Measurements from ENCODE around the gene PPOX. TPM values are rescaled to one million over a fixed set of nuclear protein-coding genes. Genes with fewer than 3 reads are reported as not detected.

Gene PPOX
- total RNA-seq, 1 experiment from 2014 or later = 24.2 TPM

DNA sequence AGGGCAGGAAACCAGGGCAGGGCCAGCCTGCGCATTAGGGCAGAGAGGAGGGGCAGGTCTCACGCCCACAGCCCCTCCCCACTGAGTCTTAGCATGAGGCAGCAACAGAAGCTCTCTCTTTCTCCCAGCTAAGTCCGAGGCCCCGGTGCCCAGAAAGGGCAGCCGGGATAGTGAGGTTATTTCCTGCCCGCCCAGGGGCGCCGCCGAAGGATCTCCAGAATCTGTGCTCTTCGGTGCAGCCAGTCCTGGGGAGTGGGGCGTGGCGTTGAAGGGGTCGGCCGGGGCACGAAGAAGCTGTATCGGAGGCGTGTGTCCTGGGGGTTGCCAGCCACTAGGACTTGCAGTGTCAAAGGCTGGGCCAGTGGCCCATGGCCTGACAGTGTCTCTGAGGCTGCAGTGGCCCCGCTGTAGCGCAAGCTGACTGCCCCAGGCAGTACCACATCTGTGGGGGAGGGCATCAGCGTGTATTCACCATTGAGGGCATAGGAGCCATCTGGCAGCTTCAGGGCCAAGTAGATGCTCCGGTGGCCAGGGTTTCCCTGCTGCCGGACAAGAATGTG is 24.8 kb downstream of the PPOX start:
- Histone ChIP-seq H3K27ac (ENCODE audit: low read depth, low read length) (no peak overlapping the region), H2AFZ (ENCODE audit: low read depth, low read length, poor library complexity, severe bottlenecking) (no peak overlapping the region), H3K9me2 (ENCODE audit: insufficient read depth) (no peaks in the 10 kb centered on the region), H3K4me3 (replicated peaks in 1 of 2; ENCODE audit: low read depth in 1 of 2, low read length in 2 of 2) (no peak overlapping the region), H3K36me3 (ENCODE audit: control insufficient read depth in 1 of 2, insufficient read depth in 2 of 2, low read length in 2 of 2) (no peaks in the 10 kb centered on the region), H4K20me1 (ENCODE audit: insufficient read depth) (no peaks in the 10 kb centered on the region), H3K27me3 (ENCODE audit: insufficient read depth, low read length) (no peaks in the 10 kb centered on the region), H3K9me3 (ENCODE audit: control insufficient read depth in 1 of 2, insufficient read depth in 1 of 2, low read depth in 1 of 2, low read length in 2 of 2) (no peaks in the 10 kb centered on the region), H3K9ac (ENCODE audit: low read length) (no peak overlapping the region), H3K79me2 (ENCODE audit: insufficient read depth, low read length) (no peaks in the 10 kb centered on the region), H3K4me1 (ENCODE audit: control insufficient read depth in 1 of 2, insufficient read depth in 2 of 2, low read length in 2 of 2) (peaks cover 0 to 5% of the 10 kb centered on the region in 2 experiments; a peak in 1 of 4 replicates), H3K4me2 (ENCODE audit: low read length) (no peak overlapping the region)
- ATAC-seq (no peak), DNase-seq (ENCODE audit: low read depth, low spot score) (no peak)
- ChIA-PET POLR2A (no interaction called here), RAD21 (ENCODE audit: low non-redundant PET in 1 of 2, low total read pairs in 2 of 2, uncharacterized antibody in 2 of 2, unreplicated experiment in 2 of 2) (no interaction called here), CTCF (interaction anchor here (1.2 to 1.6 kb wide), 2 partner anchors 11 to 191 kb away, joined by 5 to 6 read pairs; partner anchors contain the start of gene NDUFS2)
- no peak for TF ChIP-seq SP1 (IDR thresholded peaks at IDR 0.05; ENCODE audit: low read depth)
- no peak for TF ChIP-seq YY1 (IDR thresholded peaks at IDR 0.05; ENCODE audit: extremely low read depth, insufficient replicate concordance, low read depth, low read length)
- TF ChIP-seq FOSL1 (IDR thresholded peaks at IDR 0.05; ENCODE audit: low read depth) = no peak
- no peak for TF ChIP-seq ELF1 (IDR thresholded peaks at IDR 0.05; ENCODE audit: borderline replicate concordance, low read depth)
- TF ChIP-seq, protein P1, sequence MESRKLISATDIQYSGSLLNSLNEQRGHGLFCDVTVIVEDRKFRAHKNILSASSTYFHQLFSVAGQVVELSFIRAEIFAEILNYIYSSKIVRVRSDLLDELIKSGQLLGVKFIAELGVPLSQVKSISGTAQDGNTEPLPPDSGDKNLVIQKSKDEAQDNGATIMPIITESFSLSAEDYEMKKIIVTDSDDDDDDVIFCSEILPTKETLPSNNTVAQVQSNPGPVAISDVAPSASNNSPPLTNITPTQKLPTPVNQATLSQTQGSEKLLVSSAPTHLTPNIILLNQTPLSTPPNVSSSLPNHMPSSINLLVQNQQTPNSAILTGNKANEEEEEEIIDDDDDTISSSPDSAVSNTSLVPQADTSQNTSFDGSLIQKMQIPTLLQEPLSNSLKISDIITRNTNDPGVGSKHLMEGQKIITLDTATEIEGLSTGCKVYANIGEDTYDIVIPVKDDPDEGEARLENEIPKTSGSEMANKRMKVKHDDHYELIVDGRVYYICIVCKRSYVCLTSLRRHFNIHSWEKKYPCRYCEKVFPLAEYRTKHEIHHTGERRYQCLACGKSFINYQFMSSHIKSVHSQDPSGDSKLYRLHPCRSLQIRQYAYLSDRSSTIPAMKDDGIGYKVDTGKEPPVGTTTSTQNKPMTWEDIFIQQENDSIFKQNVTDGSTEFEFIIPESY (IDR thresholded peaks at IDR 0.05; ENCODE audit: extremely low read depth, insufficient replicate concordance, low read length) = no peak
- no peak for TF ChIP-seq ZNF274 (IDR thresholded peaks at IDR 0.05; ENCODE audit: low read depth, low read length)
- no peak for TF ChIP-seq SRF (IDR thresholded peaks at IDR 0.05; ENCODE audit: low read depth)
- no TSS peak for BruUV-seq (replicated peaks)
- intact Hi-C loops (cut with micrococcal nuclease) = no loop called here

DNA sequence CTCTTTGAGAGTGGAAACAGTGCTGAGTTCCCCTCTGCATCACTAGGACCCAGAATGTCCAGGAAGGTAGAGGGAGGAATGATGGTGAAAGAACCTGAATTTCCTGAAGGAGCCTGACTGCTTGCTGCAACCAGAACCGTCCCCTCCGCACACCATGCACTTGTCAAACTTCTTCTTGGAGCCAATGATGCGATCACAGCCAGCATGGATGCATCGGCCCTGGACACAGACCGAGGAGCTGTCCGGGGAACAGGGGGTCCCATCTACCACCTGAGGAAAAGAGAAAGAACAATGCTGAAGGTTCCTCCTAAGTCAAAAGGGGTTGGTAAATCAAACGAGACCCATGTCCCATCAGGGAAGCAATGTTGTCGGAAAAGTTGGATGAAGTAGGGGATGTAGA is 25.7 kb downstream of the PPOX start:
- ChIA-PET RAD21 (ENCODE audit: low non-redundant PET in 1 of 2, low total read pairs in 2 of 2, uncharacterized antibody in 2 of 2, unreplicated experiment in 2 of 2) (no interaction called here), POLR2A (no interaction called here), CTCF (interaction anchor here (0.8 to 1.6 kb wide), 3 partner anchors 10 to 190 kb away, joined by 3 to 6 read pairs (median 3); partner anchors contain the start of gene NDUFS2)
- Histone ChIP-seq H3K79me2 (ENCODE audit: insufficient read depth, low read length) (no peaks in the 10 kb centered on the region), H3K9ac (ENCODE audit: low read length) (no peak overlapping the region), H2AFZ (ENCODE audit: low read depth, low read length, poor library complexity, severe bottlenecking) (peak overlapping the region; percentile 77), H3K4me3 (replicated peaks in 1 of 2; ENCODE audit: low read depth in 1 of 2, low read length in 2 of 2) (no peak overlapping the region), H3K9me2 (ENCODE audit: insufficient read depth) (no peaks in the 10 kb centered on the region), H3K9me3 (ENCODE audit: control insufficient read depth in 1 of 2, insufficient read depth in 1 of 2, low read depth in 1 of 2, low read length in 2 of 2) (no peaks in the 10 kb centered on the region), H3K4me1 (ENCODE audit: control insufficient read depth in 1 of 2, insufficient read depth in 2 of 2, low read length in 2 of 2) (peaks cover 0 to 5% of the 10 kb centered on the region in 2 experiments; a peak in 1 of 4 replicates), H3K27ac (ENCODE audit: low read depth, low read length) (no peak overlapping the region), H3K4me2 (ENCODE audit: low read length) (no peak overlapping the region), H4K20me1 (ENCODE audit: insufficient read depth) (no peaks in the 10 kb centered on the region), H3K27me3 (ENCODE audit: insufficient read depth, low read length) (no peaks in the 10 kb centered on the region), H3K36me3 (ENCODE audit: control insufficient read depth in 1 of 2, insufficient read depth in 2 of 2, low read length in 2 of 2) (no peaks in the 10 kb centered on the region)
- ATAC-seq (no peak), DNase-seq (ENCODE audit: low read depth, low spot score) (no peak)
- intact Hi-C loops (cut with micrococcal nuclease) = no loop called here
- BruUV-seq (replicated peaks) = no TSS peak
- TF ChIP-seq CBX3 (IDR thresholded peaks at IDR 0.05; ENCODE audit: low read depth) (no peak), SP1 (IDR thresholded peaks at IDR 0.05; ENCODE audit: low read depth) (no peak), SRF (IDR thresholded peaks at IDR 0.05; ENCODE audit: low read depth) (no peak), SIN3A (IDR thresholded peaks at IDR 0.05; ENCODE audit: low read depth) (no peak)
- TF ChIP-seq, protein P1 (IDR thresholded peaks at IDR 0.05; ENCODE audit: extremely low read depth, insufficient replicate concordance, low read length) = no peak
- TF ChIP-seq, protein P2, sequence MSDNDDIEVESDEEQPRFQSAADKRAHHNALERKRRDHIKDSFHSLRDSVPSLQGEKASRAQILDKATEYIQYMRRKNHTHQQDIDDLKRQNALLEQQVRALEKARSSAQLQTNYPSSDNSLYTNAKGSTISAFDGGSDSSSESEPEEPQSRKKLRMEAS (IDR thresholded peaks at IDR 0.05) = no peak
- TF ChIP-seq, protein P3, sequence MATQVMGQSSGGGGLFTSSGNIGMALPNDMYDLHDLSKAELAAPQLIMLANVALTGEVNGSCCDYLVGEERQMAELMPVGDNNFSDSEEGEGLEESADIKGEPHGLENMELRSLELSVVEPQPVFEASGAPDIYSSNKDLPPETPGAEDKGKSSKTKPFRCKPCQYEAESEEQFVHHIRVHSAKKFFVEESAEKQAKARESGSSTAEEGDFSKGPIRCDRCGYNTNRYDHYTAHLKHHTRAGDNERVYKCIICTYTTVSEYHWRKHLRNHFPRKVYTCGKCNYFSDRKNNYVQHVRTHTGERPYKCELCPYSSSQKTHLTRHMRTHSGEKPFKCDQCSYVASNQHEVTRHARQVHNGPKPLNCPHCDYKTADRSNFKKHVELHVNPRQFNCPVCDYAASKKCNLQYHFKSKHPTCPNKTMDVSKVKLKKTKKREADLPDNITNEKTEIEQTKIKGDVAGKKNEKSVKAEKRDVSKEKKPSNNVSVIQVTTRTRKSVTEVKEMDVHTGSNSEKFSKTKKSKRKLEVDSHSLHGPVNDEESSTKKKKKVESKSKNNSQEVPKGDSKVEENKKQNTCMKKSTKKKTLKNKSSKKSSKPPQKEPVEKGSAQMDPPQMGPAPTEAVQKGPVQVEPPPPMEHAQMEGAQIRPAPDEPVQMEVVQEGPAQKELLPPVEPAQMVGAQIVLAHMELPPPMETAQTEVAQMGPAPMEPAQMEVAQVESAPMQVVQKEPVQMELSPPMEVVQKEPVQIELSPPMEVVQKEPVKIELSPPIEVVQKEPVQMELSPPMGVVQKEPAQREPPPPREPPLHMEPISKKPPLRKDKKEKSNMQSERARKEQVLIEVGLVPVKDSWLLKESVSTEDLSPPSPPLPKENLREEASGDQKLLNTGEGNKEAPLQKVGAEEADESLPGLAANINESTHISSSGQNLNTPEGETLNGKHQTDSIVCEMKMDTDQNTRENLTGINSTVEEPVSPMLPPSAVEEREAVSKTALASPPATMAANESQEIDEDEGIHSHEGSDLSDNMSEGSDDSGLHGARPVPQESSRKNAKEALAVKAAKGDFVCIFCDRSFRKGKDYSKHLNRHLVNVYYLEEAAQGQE (IDR thresholded peaks at IDR 0.05; ENCODE audit: low read depth) = no peak
